ENCODE measurements around the gene MARK4.

The MARK4 gene

GRCh38 chr19:45352062-45352461 lies 101.0 kb downstream of the MARK4 start:
- Histone ChIP-seq H3K4me2 (no peak overlapping the region), H3K9me3 (no peaks in the 10 kb centered on the region), H3K27ac (no peak overlapping the region), H4K20me1 (no peaks in the 10 kb centered on the region), H3K27me3 (no peaks in the 10 kb centered on the region), H3K4me3 (no peak overlapping the region), H3K9ac (no peak overlapping the region), H3K36me3 (peaks cover 76% of the 10 kb centered on the region), H3K4me1 (no peaks in the 10 kb centered on the region)
- TF ChIP-seq Cebpa-rat (IDR thresholded peaks at IDR 0.05), result no peak

GRCh38 chr19:45352471-45352870 lies 101.4 kb downstream of the MARK4 start:
- Histone ChIP-seq H3K36me3 (peaks cover 80% of the 10 kb centered on the region), H3K4me1 (no peaks in the 10 kb centered on the region)

GRCh38 chr19:45352914-45353796 lies 102.1 kb downstream of the MARK4 start:
- H3K4me1 ChIP-seq, result no peaks in the 10 kb centered on the region
- no peaks in the 10 kb centered on the region for H4K20me1 ChIP-seq
- no peak overlapping the region for H3K4me3 ChIP-seq
- no peak overlapping the region for H3K27ac ChIP-seq
- peaks cover 87% of the 10 kb centered on the region for H3K36me3 ChIP-seq
- H3K27me3 ChIP-seq, result no peaks in the 10 kb centered on the region
- no peak for TF ChIP-seq Cebpa-rat (IDR thresholded peaks at IDR 0.05)
- no peaks in the 10 kb centered on the region for H3K9me3 ChIP-seq
- no peak overlapping the region for H3K4me2 ChIP-seq
- no peak overlapping the region for H3K9ac ChIP-seq

More at GRCh38 chr19:45352471-45352870, 101.4 kb downstream of the MARK4 start:
- H4K20me1 ChIP-seq, result no peaks in the 10 kb centered on the region
- no peak overlapping the region for H3K9ac ChIP-seq
- H3K4me2 ChIP-seq, result no peak overlapping the region
- H3K9me3 ChIP-seq, result no peaks in the 10 kb centered on the region
- TF ChIP-seq Cebpa-rat (IDR thresholded peaks at IDR 0.05), result no peak
- no peak overlapping the region for H3K4me3 ChIP-seq
- H3K27ac ChIP-seq, result no peak overlapping the region
- H3K27me3 ChIP-seq, result no peaks in the 10 kb centered on the region

DNA sequence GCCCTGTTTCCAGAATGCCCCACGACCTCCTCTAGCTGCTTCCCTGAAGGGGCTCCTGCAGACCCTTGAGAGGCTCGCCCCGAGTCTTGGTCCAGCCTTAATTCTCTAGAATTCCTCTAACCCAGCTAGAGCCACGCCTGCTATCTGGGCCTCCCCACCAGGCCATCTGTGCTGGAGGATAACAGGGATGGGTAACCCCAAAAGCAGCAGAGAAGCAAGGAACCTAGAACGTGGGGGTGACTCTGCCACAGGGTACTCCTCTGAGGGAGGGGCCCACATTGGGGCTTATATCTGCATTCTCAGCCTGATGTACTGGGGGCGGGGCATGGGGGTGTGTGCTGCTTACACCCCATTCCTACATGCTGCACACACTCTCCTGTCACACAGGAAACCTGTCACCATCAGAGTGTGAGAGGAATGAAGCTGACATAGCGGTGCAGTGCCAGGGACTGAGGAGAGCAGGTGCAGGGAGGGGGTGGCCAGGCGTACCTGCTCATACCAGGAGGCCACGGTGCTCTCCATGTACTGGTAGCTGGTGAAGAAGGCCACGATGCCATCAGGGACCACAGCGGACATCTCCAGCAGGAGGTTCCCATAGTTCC lies 103.3 kb downstream of the MARK4 start:
- Histone ChIP-seq H4K20me1 (no peaks in the 10 kb centered on the region), H3K36me3 (peaks cover 99% of the 10 kb centered on the region), H3K4me1 (no peaks in the 10 kb centered on the region), H3K4me2 (no peak overlapping the region), H3K27me3 (no peaks in the 10 kb centered on the region), H3K27ac (no peak overlapping the region), H3K4me3 (no peak overlapping the region), H3K9me3 (no peaks in the 10 kb centered on the region), H3K9ac (no peak overlapping the region)
- no peak for TF ChIP-seq Cebpa-rat (IDR thresholded peaks at IDR 0.05)
